Activated naive CD8-positive, alpha-beta T cell treated with anti-CD3 and anti-CD28 coated beads, Interleukin-2, amount 50 U/mL, for 16 hours (primary cell): Measurements from ENCODE around the gene ERICH6B.

Source experiments
- DNase-seq: peaks from one replicate; pipeline ENCODE4 v3.0.0-alpha.2; 2020; ENCODE audit warnings: low read depth, low spot score

Gene ERICH6B

GRCh38 chr13:45500492-45501174 lies 114.9 kb downstream of the ERICH6B start:
- no peak for DNase-seq

- DNase-seq = no peak
Measured at GRCh38 chr13:45496942-45497341, 118.6 kb downstream of the ERICH6B start.

- DNase-seq = no peak
Measured at GRCh38 chr13:45492538-45492937, 123.0 kb downstream of the ERICH6B start.
